Brain microvascular endothelial cell (primary cell): ENCODE data around the gene VSTM2B.

ENCODE experiments used
- DNase-seq: peaks from one replicate; pipeline ENCODE4 v3.0.0-alpha.2; 2020
- H3K27ac ChIP-seq: fragments of 250-450 bp; sonication (Bioruptor Pico); 2 replicates; pipeline ENCODE4 v1.5.1; 2020; ENCODE audit warnings: mild to moderate bottlenecking, moderate library complexity
- H3K27me3 ChIP-seq: fragments of 250-450 bp; sonication (Bioruptor Pico); replicated peaks from 2 replicates; pipeline ENCODE4 v1.5.1; 2020; ENCODE audit warnings: mild to moderate bottlenecking
- H3K36me3 ChIP-seq: fragments of 250-450 bp; sonication (Bioruptor Pico); replicated peaks from 2 replicates; pipeline ENCODE4 v1.5.1; 2020; ENCODE audit warnings: mild to moderate bottlenecking
- H3K4me3 ChIP-seq: 2 replicates; pipeline ENCODE4 v1.5.1; 2011; ENCODE audit warnings: low read depth, mild to moderate bottlenecking, control low read depth, low read length, moderate library complexity
- in situ Hi-C: cut with HindIII; loops from 2 replicates; pipeline ENCODE4 v1.10.0; 2017; ENCODE audit warnings: low sequenced_read_pairs, low pct_ligation_motif_present
- TF ChIP-seq, protein P1 (sequence below): IDR thresholded peaks from 2 replicates; pipeline ENCODE4 v1.5.1; 2011; ENCODE audit warnings: low read depth, mild to moderate bottlenecking, moderate library complexity, low read length, control low read depth, inconsistent platforms; ENCODE audit errors: missing control alignments

VSTM2B gene

DNA sequence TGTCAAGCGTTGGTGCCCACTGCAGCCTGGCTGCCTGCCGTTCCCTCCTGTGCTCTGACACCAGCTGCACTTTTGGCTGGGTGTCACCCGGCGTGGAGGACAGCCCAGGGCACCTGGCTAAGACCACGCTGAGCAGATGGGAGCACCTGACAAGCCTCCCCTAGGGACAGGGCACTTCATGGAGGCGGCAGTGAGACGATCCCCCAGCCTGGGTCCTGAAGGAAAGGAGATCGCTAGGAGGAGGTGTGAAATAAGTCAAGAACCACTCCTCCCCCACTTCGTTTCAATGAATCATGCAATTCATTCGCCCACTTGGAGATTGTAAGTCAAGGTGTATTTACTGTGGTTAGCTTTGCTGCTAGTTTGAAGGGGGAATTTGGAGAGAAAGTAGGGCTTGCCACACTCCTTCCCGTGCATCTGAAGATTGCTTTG lies 38.8 kb downstream of the VSTM2B start:
- in situ Hi-C loops: no loop called here
- DNase-seq: no peak
- H3K27ac ChIP-seq: no peak overlapping the region
- TF ChIP-seq, protein P1, sequence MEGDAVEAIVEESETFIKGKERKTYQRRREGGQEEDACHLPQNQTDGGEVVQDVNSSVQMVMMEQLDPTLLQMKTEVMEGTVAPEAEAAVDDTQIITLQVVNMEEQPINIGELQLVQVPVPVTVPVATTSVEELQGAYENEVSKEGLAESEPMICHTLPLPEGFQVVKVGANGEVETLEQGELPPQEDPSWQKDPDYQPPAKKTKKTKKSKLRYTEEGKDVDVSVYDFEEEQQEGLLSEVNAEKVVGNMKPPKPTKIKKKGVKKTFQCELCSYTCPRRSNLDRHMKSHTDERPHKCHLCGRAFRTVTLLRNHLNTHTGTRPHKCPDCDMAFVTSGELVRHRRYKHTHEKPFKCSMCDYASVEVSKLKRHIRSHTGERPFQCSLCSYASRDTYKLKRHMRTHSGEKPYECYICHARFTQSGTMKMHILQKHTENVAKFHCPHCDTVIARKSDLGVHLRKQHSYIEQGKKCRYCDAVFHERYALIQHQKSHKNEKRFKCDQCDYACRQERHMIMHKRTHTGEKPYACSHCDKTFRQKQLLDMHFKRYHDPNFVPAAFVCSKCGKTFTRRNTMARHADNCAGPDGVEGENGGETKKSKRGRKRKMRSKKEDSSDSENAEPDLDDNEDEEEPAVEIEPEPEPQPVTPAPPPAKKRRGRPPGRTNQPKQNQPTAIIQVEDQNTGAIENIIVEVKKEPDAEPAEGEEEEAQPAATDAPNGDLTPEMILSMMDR: no peak
- no peaks in the 10 kb centered on the region for H3K36me3 ChIP-seq
- no peak overlapping the region for H3K4me3 ChIP-seq
- no peaks in the 10 kb centered on the region for H3K27me3 ChIP-seq

DNA sequence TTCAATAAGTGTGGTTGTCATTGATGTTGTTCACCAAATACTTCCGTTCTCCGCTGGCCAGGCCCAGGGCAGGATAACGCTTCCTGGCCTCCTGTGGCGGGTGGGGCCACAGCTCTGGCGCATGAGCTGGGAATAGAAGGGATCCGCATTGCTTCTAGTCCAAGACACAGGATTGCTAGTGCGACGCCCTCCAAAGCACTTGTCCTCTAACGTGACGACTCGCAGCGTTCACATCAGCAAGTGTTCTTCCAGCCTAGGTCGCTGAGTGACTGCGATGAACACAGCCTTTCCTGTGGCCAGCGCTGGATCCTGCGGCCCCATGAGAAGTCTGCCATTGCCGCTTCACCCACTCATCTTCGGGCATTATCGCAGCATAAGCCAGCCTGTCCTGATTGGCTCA lies 39.4 kb downstream of the VSTM2B start:
- no peak overlapping the region for H3K27ac ChIP-seq
- no peak overlapping the region for H3K4me3 ChIP-seq
- H3K36me3 ChIP-seq: no peaks in the 10 kb centered on the region
- no peak for DNase-seq
- TF ChIP-seq, protein P1: no peak
- in situ Hi-C loops: no loop called here
- no peaks in the 10 kb centered on the region for H3K27me3 ChIP-seq

DNA sequence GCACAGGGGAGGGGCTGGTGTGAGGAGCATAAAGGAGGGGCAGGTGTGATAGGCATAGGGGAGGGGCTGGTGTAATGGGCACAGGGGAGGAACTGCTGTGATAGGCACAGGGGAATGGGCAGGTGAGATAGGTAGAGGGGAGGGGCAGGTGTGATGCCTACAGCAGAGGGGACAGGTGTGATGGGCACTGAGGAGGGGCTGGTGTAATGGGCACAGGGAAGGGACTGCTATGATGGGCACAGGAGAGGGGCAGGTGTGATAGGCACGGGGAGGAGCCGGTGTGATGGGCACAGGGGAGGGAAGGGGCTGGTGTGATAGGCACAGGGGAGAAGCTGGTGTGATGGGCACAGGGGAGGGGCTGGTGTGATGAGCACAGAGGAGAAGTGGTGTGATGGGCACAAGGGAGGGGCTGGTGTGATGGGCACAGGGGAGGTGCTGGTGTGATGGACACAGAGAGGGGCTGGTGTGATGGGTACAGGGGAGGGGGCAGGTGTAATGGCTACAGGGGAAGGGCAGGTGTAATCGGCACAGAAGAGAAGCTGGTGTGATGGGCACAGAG lies 40.8 kb downstream of the VSTM2B start:
- no peak for DNase-seq
- Histone ChIP-seq H3K27me3 (no peaks in the 10 kb centered on the region), H3K4me3 (no peak overlapping the region), H3K27ac (no peak overlapping the region), H3K36me3 (no peaks in the 10 kb centered on the region)
- in situ Hi-C loops: no loop called here
- TF ChIP-seq, protein P1: no peak

DNA sequence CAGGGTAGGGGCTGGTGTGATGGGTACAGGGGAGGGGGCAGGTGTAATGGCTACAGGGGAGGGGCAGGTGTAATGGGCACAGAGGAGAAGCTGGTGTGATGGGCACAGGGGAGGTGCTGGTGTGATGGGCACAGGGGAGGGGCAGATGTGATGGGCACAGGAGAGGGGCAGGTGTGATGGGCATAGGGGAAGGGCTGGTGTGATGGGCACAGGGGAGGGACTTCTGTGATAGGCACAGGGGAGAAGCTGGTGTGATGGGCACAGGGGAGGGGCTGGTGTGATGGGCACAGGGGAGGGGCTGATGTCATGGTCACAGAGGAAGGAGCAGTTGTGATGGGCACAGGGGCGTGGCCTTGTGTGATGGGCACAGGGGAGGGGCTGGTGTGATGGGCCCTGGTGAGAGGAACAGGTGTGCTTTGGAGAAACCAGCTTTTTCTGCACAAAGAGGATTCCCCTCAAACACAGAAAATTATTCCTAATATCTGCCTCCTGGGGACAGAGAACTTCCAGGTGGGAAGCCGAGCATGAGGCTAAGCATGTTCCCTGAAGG lies 41.6 kb downstream of the VSTM2B start:
- H3K4me3 ChIP-seq: no peak overlapping the region
- H3K27me3 ChIP-seq: no peaks in the 10 kb centered on the region
- DNase-seq: no peak
- in situ Hi-C loops: no loop called here
- no peak overlapping the region for H3K27ac ChIP-seq
- no peaks in the 10 kb centered on the region for H3K36me3 ChIP-seq
- TF ChIP-seq, protein P1: no peak

DNA sequence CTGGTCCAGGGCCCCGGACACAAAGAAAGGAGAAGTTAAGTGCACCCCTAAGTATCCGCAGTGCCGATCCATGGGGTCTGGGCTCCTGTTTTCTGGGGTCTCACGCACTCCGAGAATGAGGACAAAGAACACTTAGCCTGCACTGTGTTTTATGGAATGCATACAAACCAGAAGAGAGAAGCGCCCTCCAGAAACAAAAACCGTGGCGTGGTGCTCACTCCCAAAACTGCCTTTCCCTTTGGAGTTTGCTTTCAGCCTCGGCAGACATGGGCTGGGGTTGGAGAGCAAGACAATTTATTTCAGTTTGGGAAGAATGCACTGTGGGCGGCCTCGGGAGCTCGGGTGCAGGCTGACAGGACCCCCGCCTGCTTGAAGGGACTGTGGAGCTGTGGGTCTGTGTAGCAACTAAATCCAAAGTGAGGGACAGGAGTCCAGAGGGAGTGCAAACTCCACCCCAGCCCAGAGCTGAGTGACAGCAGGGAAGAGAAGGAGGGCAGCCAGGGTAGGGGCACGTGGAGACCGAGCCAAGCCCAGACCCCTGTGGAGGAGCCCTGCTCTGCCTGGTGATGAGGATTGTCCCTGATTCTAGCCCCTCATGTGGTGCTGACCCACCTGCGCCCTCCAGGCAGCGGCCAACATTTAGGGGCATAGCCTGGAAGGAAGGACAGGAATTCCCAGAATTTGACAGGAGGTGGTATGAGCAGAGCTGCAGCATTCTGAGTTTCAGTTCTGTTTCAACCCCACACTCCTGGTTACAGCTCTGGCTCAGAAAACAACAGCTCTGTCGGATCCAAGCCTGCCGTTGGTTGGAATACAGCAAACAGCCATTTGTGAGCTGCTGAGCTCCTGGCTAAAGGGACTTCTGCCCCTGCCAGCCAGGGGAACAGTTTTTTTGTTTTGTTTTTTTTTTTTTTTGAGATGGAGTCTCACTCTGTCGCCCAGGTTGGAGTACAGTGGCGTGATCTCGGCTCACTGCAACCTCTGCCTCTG lies 42.5 kb downstream of the VSTM2B start:
- TF ChIP-seq, protein P1: no peak
- Histone ChIP-seq H3K27me3 (no peaks in the 10 kb centered on the region), H3K4me3 (no peak overlapping the region), H3K36me3 (no peaks in the 10 kb centered on the region), H3K27ac (no peak overlapping the region)
- in situ Hi-C loops: no loop called here
- DNase-seq: no peak
